Left ventricle myocardium inferior (tissue), 1 donor: ENCODE measurements around the gene PPP1R9A. TPM values are rescaled to one million over a fixed set of nuclear protein-coding genes. Genes with fewer than 3 reads are reported as not detected.

Experiments
- DNase-seq: peaks from one replicate; pipeline ENCODE4 v3.0.0-alpha.2; 2020
- H3K27ac ChIP-seq: fragments of 200-600 bp; replicated peaks from 2 replicates; pipeline ENCODE4 v1.8.0; 2021
- H3K27me3 ChIP-seq: fragments of 200-600 bp; 2 replicates; pipeline ENCODE4 v1.8.0; 2021; ENCODE audit warnings: low read depth
- H3K36me3 ChIP-seq: fragments of 200-600 bp; 2 replicates; pipeline ENCODE4 v1.8.0; 2021
- H3K4me1 ChIP-seq: fragments of 200-600 bp; 2 replicates; pipeline ENCODE4 v1.8.0; 2021
- H3K4me3 ChIP-seq: fragments of 200-600 bp; 2 replicates; pipeline ENCODE4 v1.8.0; 2021; ENCODE audit warnings: mild to moderate bottlenecking, moderate library complexity
- H3K9me3 ChIP-seq: fragments of 200-600 bp; replicated peaks from 2 replicates; pipeline ENCODE4 v1.8.0; 2021
- CTCF ChIP-seq: fragments of 200-600 bp; IDR thresholded peaks from 2 replicates; pipeline ENCODE4 v1.8.0; 2021; ENCODE audit warnings: antibody characterized with exemption, mild to moderate bottlenecking, borderline replicate concordance
- intact Hi-C: fragments of 100-400 bp; cut with micrococcal nuclease; formaldehyde crosslinking; loops from one replicate; pipeline ENCODE4 v1.11.0; 2022
- total RNA-seq: library from RNA; stranded (reverse); fragmentation: NEBNext Ultra II Directional; extraction: Animal tissue kit (Norgen Biotek cat#: 25700); gene quantifications from one replicate; pipeline ENCODE4 v1.2.1, GENCODE V29; 2021
- donor health status: DM: no; HTN: yes; CAD: no; lungs with severe emphysema.

The PPP1R9A gene
- total RNA-seq, 1 donor from 2014 or later: 27.6 TPM

GRCh38 chr7:95267754-95268153 lies 360.4 kb downstream of the PPP1R9A start:
- no peak for TF ChIP-seq CTCF
- no peak for DNase-seq
- Histone ChIP-seq H3K27me3 (no peaks in the 10 kb centered on the region), H3K9me3 (no peaks in the 10 kb centered on the region), H3K36me3 (no peaks in the 10 kb centered on the region), H3K27ac (no peak overlapping the region), H3K4me1 (no peaks in the 10 kb centered on the region), H3K4me3 (no peak overlapping the region)
- intact Hi-C loops: no loop called here

- no peaks in the 10 kb centered on the region for H3K36me3 ChIP-seq
- intact Hi-C loops: no loop called here
- H3K27me3 ChIP-seq: no peaks in the 10 kb centered on the region
- TF ChIP-seq CTCF: no peak
- no peak overlapping the region for H3K4me3 ChIP-seq
- H3K4me1 ChIP-seq: no peaks in the 10 kb centered on the region
- DNase-seq: no peak
- no peak overlapping the region for H3K27ac ChIP-seq
- no peaks in the 10 kb centered on the region for H3K9me3 ChIP-seq
Measured at GRCh38 chr7:95269640-95270039, 362.2 kb downstream of the PPP1R9A start.

GRCh38 chr7:95276114-95276513 lies 368.7 kb downstream of the PPP1R9A start:
- Histone ChIP-seq H3K27me3 (no peaks in the 10 kb centered on the region), H3K36me3 (no peaks in the 10 kb centered on the region), H3K4me3 (no peak overlapping the region), H3K4me1 (no peaks in the 10 kb centered on the region), H3K27ac (no peak overlapping the region), H3K9me3 (no peaks in the 10 kb centered on the region)
- DNase-seq: no peak
- TF ChIP-seq CTCF: no peak
- intact Hi-C loops: no loop called here

GRCh38 chr7:95279417-95279816 lies 372.0 kb downstream of the PPP1R9A start:
- Histone ChIP-seq H3K27me3 (no peaks in the 10 kb centered on the region), H3K9me3 (no peaks in the 10 kb centered on the region), H3K4me3 (no peak overlapping the region), H3K27ac (no peak overlapping the region), H3K36me3 (no peaks in the 10 kb centered on the region), H3K4me1 (no peaks in the 10 kb centered on the region)
- TF ChIP-seq CTCF: no peak
- no peak for DNase-seq
- intact Hi-C loops: no loop called here

DNA sequence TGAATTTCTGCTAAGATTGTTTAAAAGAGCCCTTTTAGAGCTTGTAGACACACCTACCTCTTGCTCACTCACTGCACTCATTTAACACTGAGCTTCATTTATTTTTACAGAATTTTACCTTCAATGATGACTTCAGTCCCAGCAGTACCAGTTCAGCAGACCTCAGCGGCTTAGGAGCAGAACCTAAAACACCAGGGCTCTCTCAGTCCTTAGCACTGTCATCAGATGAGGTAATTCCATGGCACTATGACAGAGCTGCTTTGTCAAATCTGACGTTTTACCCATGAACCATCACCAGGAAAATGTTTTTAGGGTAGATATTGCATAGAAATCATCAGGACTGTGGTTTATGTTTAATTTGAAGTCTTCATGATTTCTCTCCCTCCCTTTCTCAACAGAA lies 378.7 kb downstream of the PPP1R9A start:
- DNase-seq: no peak
- no peaks in the 10 kb centered on the region for H3K27me3 ChIP-seq
- H3K27ac ChIP-seq: no peak overlapping the region
- no peak for TF ChIP-seq CTCF
- H3K4me3 ChIP-seq: no peak overlapping the region
- no peaks in the 10 kb centered on the region for H3K9me3 ChIP-seq
- H3K4me1 ChIP-seq: no peaks in the 10 kb centered on the region
- no peaks in the 10 kb centered on the region for H3K36me3 ChIP-seq
- intact Hi-C loops: no loop called here

DNA sequence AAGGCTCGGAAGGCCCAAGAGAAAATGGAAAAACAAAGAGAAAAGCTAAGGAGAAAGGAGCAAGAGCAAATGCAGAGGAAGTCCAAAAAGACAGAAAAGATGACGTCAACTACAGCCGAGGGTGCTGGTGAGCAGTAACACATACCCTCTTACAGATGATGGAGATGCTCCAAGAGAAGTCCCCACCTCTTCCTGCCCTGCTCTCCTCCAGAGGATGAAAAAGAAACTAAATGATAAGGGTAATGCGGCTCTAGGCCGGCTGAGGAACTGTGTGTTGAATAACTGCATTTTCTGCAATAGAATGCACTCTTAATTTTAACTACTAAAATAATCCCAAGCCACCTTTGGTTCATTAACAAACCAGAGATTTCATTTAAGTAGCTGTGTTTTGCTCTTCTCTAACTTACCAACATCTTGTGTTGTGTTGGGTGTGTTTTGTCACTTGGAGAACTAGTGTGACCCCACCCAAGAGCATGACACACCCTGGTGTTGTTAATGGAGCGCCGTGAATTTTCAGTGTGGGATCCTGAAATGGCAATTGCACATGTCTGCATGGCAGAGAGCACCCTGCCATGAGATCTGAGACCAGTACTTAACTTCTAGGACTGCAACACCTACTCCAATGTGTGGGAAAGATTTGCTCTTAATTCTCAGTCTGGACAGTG lies 382.9 kb downstream of the PPP1R9A start:
- H3K36me3 ChIP-seq: no peaks in the 10 kb centered on the region
- TF ChIP-seq CTCF: no peak

More for the DNA sequence above, 382.9 kb downstream of the PPP1R9A start:
- H3K27ac ChIP-seq: no peak overlapping the region
- no peaks in the 10 kb centered on the region for H3K27me3 ChIP-seq
- intact Hi-C loops: no loop called here
- no peak overlapping the region for H3K4me3 ChIP-seq
- H3K9me3 ChIP-seq: no peaks in the 10 kb centered on the region
- no peaks in the 10 kb centered on the region for H3K4me1 ChIP-seq
- DNase-seq: no peak
